OCI-LY3 (cell line): ENCODE data around the gene UBE2D4.
"Not testable (repeated sequence)": the region's sequence is repeated elsewhere in the genome, so short reads cannot be mapped to it uniquely, and the experiment has no call there.

ENCODE experiments used
- CTCF ChIP-seq: fragments of 200-600, 300-600 bp; sonication (generic); IDR thresholded peaks from 2 replicates; pipeline ENCODE4 v1.5.1; 2014; ENCODE audit warnings: antibody characterized with exemption, low read length, low read depth
- EZH2phosphoT487 ChIP-seq: fragments of 200-600 bp; shearing (Covaris generic); IDR thresholded peaks from 2 replicates; pipeline ENCODE4 v1.6.1; 2018; ENCODE audit warnings: antibody characterized with exemption, mixed run types, low read depth

- TF ChIP-seq CTCF, EZH2phosphoT487: not testable (repeated sequence)
Measured at GRCh38 chr7:43898571-43898970, 27.7 kb upstream of the UBE2D4 start.
